Activated CD8-positive, alpha-beta memory T cell treated with anti-CD3 and anti-CD28 coated beads for 36 hours (primary cell): ENCODE results near the gene ATP5MC2. TPM values are rescaled to one million over a fixed set of nuclear protein-coding genes. Genes with fewer than 3 reads are reported as not detected.
"Not testable (repeated sequence)": the region's sequence is repeated elsewhere in the genome, so short reads cannot be mapped to it uniquely, and the experiment has no call there.

Experiments used
- CTCF ChIA-PET: fragments of 350-600 bp; sonication (Branson Sonifier 250); formaldehyde crosslinking; loops from one replicate; lab custom pipeline; 2021; ENCODE audit warnings: antibody characterized with exemption; lab: Charles Lee
- POLR2A ChIA-PET: fragments of 350-600 bp; sonication (Branson Sonifier 250); formaldehyde crosslinking; loops from one replicate; lab custom pipeline; 2021; ENCODE audit warnings: antibody characterized with exemption; lab: Charles Lee
- total RNA-seq, 2 experiments: library from RNA; stranded (reverse); gene quantifications; one replicate each; pipeline ENCODE4 v1.2.3, GENCODE V29; 2021

ATP5MC2 gene
- total RNA-seq, 2 experiments from 2014 or later = 342 to 343 TPM

- CTCF ChIA-PET = no interaction called here
- POLR2A ChIA-PET = no interaction called here
Measured at GRCh38 chr12:53664936-53665335, 10.9 kb downstream of the ATP5MC2 start.

- ChIA-PET CTCF (interaction anchor here (0.9 kb wide), 1 partner anchor 121 kb away, joined by 3 read pairs; no protein-coding TSS in a partner anchor), POLR2A (no interaction called here)
Measured at GRCh38 chr12:53664191-53664590, 11.7 kb downstream of the ATP5MC2 start.

GRCh38 chr12:53660041-53660440 lies 15.8 kb downstream of the ATP5MC2 start:
- POLR2A ChIA-PET = no interaction called here
- CTCF ChIA-PET = interaction anchor here (0.5 to 0.9 kb wide), 2 partner anchors 68 to 116 kb away, joined by 3 read pairs; no protein-coding TSS in a partner anchor

GRCh38 chr12:53659571-53659981 lies 16.3 kb downstream of the ATP5MC2 start:
- CTCF ChIA-PET = interaction anchor here (0.5 to 0.9 kb wide), 2 partner anchors 68 to 116 kb away, joined by 3 read pairs; no protein-coding TSS in a partner anchor
- POLR2A ChIA-PET = no interaction called here

- ChIA-PET POLR2A (no interaction called here), CTCF (interaction anchor here (0.9 to 2.1 kb wide), 2 partner anchors 17 to 67 kb away, joined by 3 to 5 read pairs; partner anchors contain the start of gene ATP5MC2)
Measured at GRCh38 chr12:53659011-53659551, 16.8 kb downstream of the ATP5MC2 start.

GRCh38 chr12:53657041-53657440 lies 18.8 kb downstream of the ATP5MC2 start:
- CTCF ChIA-PET = interaction anchor here (2.1 kb wide), 1 partner anchor 19 kb away, joined by 5 read pairs; the partner anchor contains the start of gene ATP5MC2
- POLR2A ChIA-PET = no interaction called here

GRCh38 chr12:53653595-53653994 lies 22.3 kb downstream of the ATP5MC2 start:
- ChIA-PET POLR2A (no interaction called here), CTCF (no interaction called here)

- ChIA-PET CTCF (no interaction called here), POLR2A (no interaction called here)
Measured at GRCh38 chr12:53652366-53652765, 23.5 kb downstream of the ATP5MC2 start.

GRCh38 chr12:53651737-53652136 lies 24.1 kb downstream of the ATP5MC2 start:
- POLR2A ChIA-PET = no interaction called here
- CTCF ChIA-PET = no interaction called here

- CTCF ChIA-PET, POLR2A ChIA-PET: not testable (repeated sequence)
Measured at GRCh38 chr12:53646300-53646699, 29.6 kb downstream of the ATP5MC2 start.

- ChIA-PET CTCF (interaction anchor here (0.6 kb wide), 1 partner anchor 12 kb away, joined by 6 read pairs; no protein-coding TSS in a partner anchor), POLR2A (no interaction called here)
Measured at GRCh38 chr12:53645165-53645564, 30.7 kb downstream of the ATP5MC2 start.

- POLR2A ChIA-PET = no interaction called here
- CTCF ChIA-PET = no interaction called here
Measured at GRCh38 chr12:53644133-53644532, 31.8 kb downstream of the ATP5MC2 start.

GRCh38 chr12:53643232-53643979 lies 32.5 kb downstream of the ATP5MC2 start:
- ChIA-PET CTCF (no interaction called here), POLR2A (no interaction called here)

- ChIA-PET CTCF (interaction anchor here (1.6 kb wide), 1 partner anchor 36 kb away, joined by 3 read pairs; no protein-coding TSS in a partner anchor), POLR2A (no interaction called here)
Measured at GRCh38 chr12:53638057-53638456, 37.8 kb downstream of the ATP5MC2 start.

GRCh38 chr12:53636641-53637040 lies 39.2 kb downstream of the ATP5MC2 start:
- POLR2A ChIA-PET = no interaction called here
- CTCF ChIA-PET = no interaction called here

- POLR2A ChIA-PET = not testable (repeated sequence)
- CTCF ChIA-PET = interaction anchor here (1.2 kb wide), 1 partner anchor 40 kb away, joined by 3 read pairs; the partner anchor contains the start of gene ATP5MC2
Measured at GRCh38 chr12:53635708-53636107, 40.2 kb downstream of the ATP5MC2 start.

GRCh38 chr12:53631721-53632120 lies 44.2 kb downstream of the ATP5MC2 start:
- POLR2A ChIA-PET = interaction anchor here (0.5 to 0.7 kb wide), 2 partner anchors 15 to 84 kb away, joined by 4 to 6 read pairs; no protein-coding TSS in a partner anchor
- CTCF ChIA-PET = no interaction called here

GRCh38 chr12:53627919-53628318 lies 48.0 kb downstream of the ATP5MC2 start:
- ChIA-PET POLR2A (no interaction called here), CTCF (interaction anchor here (0.9 kb wide), 1 partner anchor 129 kb away, joined by 3 read pairs; no protein-coding TSS in a partner anchor)

- ChIA-PET CTCF (interaction anchor here (0.6 to 1.5 kb wide), 3 partner anchors 8 to 83 kb away, joined by 3 to 6 read pairs (median 3); partner anchors contain the start of gene ATP5MC2), POLR2A (interaction anchor here (1.0 kb wide), 1 partner anchor 49 kb away, joined by 3 read pairs; the partner anchor contains the start of gene ATP5MC2)
Measured at GRCh38 chr12:53626702-53627169, 49.1 kb downstream of the ATP5MC2 start.
